Mesendoderm (in vitro differentiated cells): ENCODE measurements around the gene CEMIP.

Experiments
- DNase-seq: peaks from one replicate; pipeline ENCODE4 v3.0.0; 2013
- H2AK5ac ChIP-seq: 2 replicates; pipeline ENCODE4 v1.6.1; 2013; ENCODE audit warnings: low read length, inconsistent platforms
- H2BK120ac ChIP-seq: 2 replicates; pipeline ENCODE4 v1.6.1; 2013; ENCODE audit warnings: low read depth, mild to moderate bottlenecking, low read length, moderate library complexity, mixed read lengths
- H2BK15ac ChIP-seq: replicated peaks from 2 replicates; pipeline ENCODE4 v1.6.1; 2013; ENCODE audit warnings: low read depth, mild to moderate bottlenecking, moderate library complexity
- H2BK5ac ChIP-seq: 2 replicates; pipeline ENCODE4 v1.6.1; 2013; ENCODE audit warnings: low read length, inconsistent platforms
- H3K18ac ChIP-seq: 2 replicates; pipeline ENCODE4 v1.6.1; 2013; ENCODE audit warnings: mild to moderate bottlenecking, low read length, mixed read lengths
- H3K23ac ChIP-seq: one replicate; pipeline ENCODE4 v1.6.1; 2013; ENCODE audit warnings: low read length
- H3K27ac ChIP-seq: 2 replicates; pipeline ENCODE4 v1.5.1; 2013; ENCODE audit warnings: low read depth, mild to moderate bottlenecking, inconsistent platforms, low read length, moderate library complexity
- H3K27me3 ChIP-seq: 2 replicates; pipeline ENCODE4 v1.6.1; 2013; ENCODE audit warnings: low read length, control low read depth, mild to moderate bottlenecking, inconsistent platforms; ENCODE audit not compliant: insufficient read depth, poor library complexity
- H3K36me3 ChIP-seq: 2 replicates; pipeline ENCODE4 v1.6.1; 2013; ENCODE audit warnings: low read length, inconsistent platforms; ENCODE audit not compliant: control insufficient read depth, insufficient read depth
- H3K4ac ChIP-seq: one replicate; pipeline ENCODE4 v1.6.1; 2013; ENCODE audit warnings: low read depth, mild to moderate bottlenecking, low read length, moderate library complexity
- H3K4me1 ChIP-seq: 2 replicates; pipeline ENCODE4 v1.6.1; 2013; ENCODE audit warnings: low read depth, low read length, inconsistent platforms; ENCODE audit not compliant: control insufficient read depth
- H3K4me2 ChIP-seq: 2 replicates; pipeline ENCODE4 v1.6.1; 2013; ENCODE audit warnings: low read length
- H3K4me3 ChIP-seq: 2 replicates; pipeline ENCODE4 v1.5.1; 2013; ENCODE audit warnings: mild to moderate bottlenecking, low read length
- H3K56ac ChIP-seq: one replicate; pipeline ENCODE4 v1.6.1; 2013; ENCODE audit warnings: low read length
- H3K79me1 ChIP-seq: 2 replicates; pipeline ENCODE4 v1.6.1; 2013; ENCODE audit warnings: low read length, inconsistent platforms
- H3K79me2 ChIP-seq: 2 replicates; pipeline ENCODE4 v1.6.1; 2013; ENCODE audit warnings: mild to moderate bottlenecking, low read length; ENCODE audit not compliant: control insufficient read depth, insufficient read depth
- H3K9ac ChIP-seq: 2 replicates; pipeline ENCODE4 v1.6.1; 2013; ENCODE audit warnings: low read length, inconsistent platforms
- H4K5ac ChIP-seq: one replicate; pipeline ENCODE4 v1.6.1; 2013; ENCODE audit warnings: low read length
- H4K8ac ChIP-seq: one replicate; pipeline ENCODE4 v1.6.1; 2013; ENCODE audit warnings: low read depth, mild to moderate bottlenecking, control low read depth, low read length, moderate library complexity
- WGBS: extraction: QIAGEN DNeasy Blood & Tissue Kit; methylation state at CpG from one replicate; pipeline ENCODE4 v1.1.7; 2013; ENCODE audit warnings: low lambda C conversion rate, missing lambda C conversion rate; ENCODE audit not compliant: insufficient coverage; ENCODE audit errors: extremely low coverage; 5-methylcytosine and 5-hydroxymethylcytosine counted together

CEMIP gene

GRCh38 chr15:80937718-80938117, 158.5 kb downstream of the CEMIP start:
- WGBS: no CpG with 5 or more reads among the region's 12 CpGs
- H2BK15ac ChIP-seq: no peak overlapping the region

GRCh38 chr15:80939216-80939615, 160.0 kb downstream of the CEMIP start:
- H3K79me2 ChIP-seq: no peaks in the 10 kb centered on the region
- H3K27ac ChIP-seq: no peak overlapping the region
- H3K9ac ChIP-seq: no peak overlapping the region
- no peak overlapping the region for H3K56ac ChIP-seq
- H3K23ac ChIP-seq: no peak overlapping the region
- no peak for DNase-seq
- H4K8ac ChIP-seq: no peak overlapping the region
- H3K4me2 ChIP-seq: no peak overlapping the region
- no peaks in the 10 kb centered on the region for H3K36me3 ChIP-seq
- no peak overlapping the region for H3K18ac ChIP-seq
- no peaks in the 10 kb centered on the region for H3K79me1 ChIP-seq
- no peak overlapping the region for H2AK5ac ChIP-seq
- H2BK120ac ChIP-seq: no peak overlapping the region
- H3K4me1 ChIP-seq: peaks cover 10% of the 10 kb centered on the region
- H2BK15ac ChIP-seq: no peak overlapping the region
- H3K4ac ChIP-seq: no peak overlapping the region
- no peaks in the 10 kb centered on the region for H3K27me3 ChIP-seq
- H4K5ac ChIP-seq: no peak overlapping the region
- H3K4me3 ChIP-seq: no peak overlapping the region
- H2BK5ac ChIP-seq: no peak overlapping the region
- no CpG with 5 or more reads among the region's 3 CpGs for WGBS

More at GRCh38 chr15:80937718-80938117, 158.5 kb downstream of the CEMIP start:
- Histone ChIP-seq H4K8ac (no peak overlapping the region), H3K79me1 (no peaks in the 10 kb centered on the region), H3K4me2 (no peak overlapping the region), H3K9ac (no peak overlapping the region), H3K4ac (no peak overlapping the region), H2BK120ac (no peak overlapping the region), H3K18ac (no peak overlapping the region), H3K56ac (no peak overlapping the region), H3K36me3 (no peaks in the 10 kb centered on the region), H3K27ac (no peak overlapping the region), H2BK5ac (no peak overlapping the region), H3K4me3 (no peak overlapping the region), H2AK5ac (no peak overlapping the region), H3K23ac (no peak overlapping the region), H3K79me2 (no peaks in the 10 kb centered on the region), H3K27me3 (no peaks in the 10 kb centered on the region), H4K5ac (no peak overlapping the region), H3K4me1 (peaks cover 10% of the 10 kb centered on the region)
- DNase-seq: no peak

GRCh38 chr15:80940331-80940730, 161.2 kb downstream of the CEMIP start:
- Histone ChIP-seq H3K18ac (no peak overlapping the region), H3K4me3 (no peak overlapping the region), H2BK15ac (no peak overlapping the region), H3K4me1 (peaks cover 1% of the 10 kb centered on the region), H2BK5ac (no peak overlapping the region), H4K5ac (no peak overlapping the region), H2AK5ac (no peak overlapping the region), H3K79me2 (no peaks in the 10 kb centered on the region), H3K4ac (no peak overlapping the region), H3K23ac (no peak overlapping the region), H3K27me3 (no peaks in the 10 kb centered on the region), H3K27ac (no peak overlapping the region), H3K9ac (no peak overlapping the region), H3K4me2 (no peak overlapping the region), H4K8ac (no peak overlapping the region), H3K36me3 (no peaks in the 10 kb centered on the region), H3K79me1 (no peaks in the 10 kb centered on the region), H2BK120ac (no peak overlapping the region), H3K56ac (no peak overlapping the region)
- no peak for DNase-seq
- no CpG with 5 or more reads among the region's 4 CpGs for WGBS

DNA sequence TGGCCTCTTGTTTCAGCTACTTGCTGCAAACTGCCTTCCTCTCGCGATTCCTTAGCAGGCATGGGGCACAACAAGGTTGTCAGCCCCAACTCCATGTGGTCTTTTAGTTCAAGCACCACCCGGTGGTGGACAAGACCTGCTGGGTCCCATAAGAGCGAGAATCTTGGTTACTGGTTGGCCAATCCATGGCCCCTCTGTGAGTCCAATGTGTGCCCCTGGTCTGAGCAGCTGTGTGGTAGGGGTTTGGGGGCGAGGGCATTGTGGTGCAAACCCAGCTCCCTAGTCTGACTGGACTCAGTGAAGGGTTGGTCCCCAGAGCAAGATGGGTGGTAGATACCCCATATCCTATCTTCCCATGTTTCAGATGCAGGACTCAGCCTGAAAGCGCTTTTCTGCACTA, 161.7 kb downstream of the CEMIP start:
- H3K4me3 ChIP-seq: no peak overlapping the region
- WGBS: no CpG with 5 or more reads among the region's 6 CpGs
- no peaks in the 10 kb centered on the region for H3K36me3 ChIP-seq
- H3K18ac ChIP-seq: no peak overlapping the region
- no peak for DNase-seq
- H3K27ac ChIP-seq: no peak overlapping the region
- no peaks in the 10 kb centered on the region for H3K4me1 ChIP-seq
- no peak overlapping the region for H4K8ac ChIP-seq
- H2BK120ac ChIP-seq: no peak overlapping the region
- H3K79me1 ChIP-seq: no peaks in the 10 kb centered on the region
- no peak overlapping the region for H3K56ac ChIP-seq
- H3K9ac ChIP-seq: no peak overlapping the region
- H3K79me2 ChIP-seq: no peaks in the 10 kb centered on the region
- no peak overlapping the region for H3K4me2 ChIP-seq
- no peak overlapping the region for H3K23ac ChIP-seq
- no peak overlapping the region for H2BK15ac ChIP-seq
- no peak overlapping the region for H2BK5ac ChIP-seq
- no peak overlapping the region for H4K5ac ChIP-seq
- no peaks in the 10 kb centered on the region for H3K27me3 ChIP-seq
- no peak overlapping the region for H3K4ac ChIP-seq
- H2AK5ac ChIP-seq: no peak overlapping the region

DNA sequence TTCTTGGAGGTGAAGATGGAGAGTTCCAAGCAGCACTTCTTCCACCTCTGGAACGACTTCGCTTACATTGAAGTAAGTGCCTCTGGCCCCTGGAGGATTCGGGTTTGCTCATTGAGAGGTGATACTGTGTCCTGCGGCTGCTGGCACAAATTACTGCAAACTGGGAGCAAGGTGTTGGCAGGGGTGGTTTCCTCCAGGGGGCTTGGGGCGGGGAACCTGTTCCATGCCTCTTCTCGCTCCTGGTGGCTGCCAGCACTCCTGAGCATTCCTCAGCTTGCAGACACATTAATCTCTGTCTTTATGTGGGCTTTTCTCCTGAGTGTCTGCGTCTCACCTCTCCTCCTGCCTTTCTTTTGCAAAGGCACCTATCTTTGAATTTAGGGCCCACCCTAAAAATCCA, 163.1 kb downstream of the CEMIP start:
- Histone ChIP-seq H4K8ac (no peak overlapping the region), H3K36me3 (no peaks in the 10 kb centered on the region), H2BK5ac (no peak overlapping the region), H3K79me2 (no peaks in the 10 kb centered on the region), H3K4me1 (no peaks in the 10 kb centered on the region), H3K56ac (no peak overlapping the region), H3K9ac (no peak overlapping the region), H3K4me2 (no peak overlapping the region), H4K5ac (no peak overlapping the region), H3K27ac (no peak overlapping the region), H2BK120ac (no peak overlapping the region), H2BK15ac (no peak overlapping the region), H2AK5ac (no peak overlapping the region), H3K79me1 (no peaks in the 10 kb centered on the region), H3K23ac (no peak overlapping the region), H3K4ac (no peak overlapping the region), H3K18ac (no peak overlapping the region), H3K4me3 (no peak overlapping the region), H3K27me3 (no peaks in the 10 kb centered on the region)
- WGBS: no CpG with 5 or more reads among the region's 7 CpGs
- DNase-seq: no peak

GRCh38 chr15:80942746-80943565, 163.8 kb downstream of the CEMIP start:
- Histone ChIP-seq H3K27ac (no peak overlapping the region), H3K56ac (no peak overlapping the region), H4K8ac (no peak overlapping the region), H3K9ac (no peak overlapping the region), H3K4me2 (no peak overlapping the region), H2BK120ac (no peak overlapping the region), H3K18ac (no peak overlapping the region), H3K79me1 (no peaks in the 10 kb centered on the region), H2AK5ac (no peak overlapping the region), H3K27me3 (no peaks in the 10 kb centered on the region), H3K79me2 (no peaks in the 10 kb centered on the region), H3K36me3 (no peaks in the 10 kb centered on the region), H3K4me1 (no peaks in the 10 kb centered on the region), H3K4ac (no peak overlapping the region), H2BK5ac (no peak overlapping the region), H3K23ac (no peak overlapping the region), H4K5ac (no peak overlapping the region), H2BK15ac (no peak overlapping the region), H3K4me3 (no peak overlapping the region)
- no peak for DNase-seq
- no CpG with 5 or more reads among the region's 16 CpGs for WGBS
